Loucy (cell line): ENCODE data around the gene RTL1.

ENCODE experiments used
- H2AFZ ChIP-seq: fragments of 200-600 bp; sonication (generic); 2 replicates; pipeline ENCODE4 v1.6.0; 2016; ENCODE audit warnings: antibody characterized with exemption, mild to moderate bottlenecking, low read length, moderate library complexity
- H3F3A ChIP-seq: fragments of 200-600 bp; 2 replicates; pipeline ENCODE4 v1.6.0; 2016; ENCODE audit warnings: antibody characterized with exemption, low read depth, mild to moderate bottlenecking
- H3K27me3 ChIP-seq: fragments of 200-600 bp; sonication (generic); 2 replicates; pipeline ENCODE4 v1.6.1; 2014; ENCODE audit warnings: low read length, mild to moderate bottlenecking; ENCODE audit not compliant: insufficient read depth, poor library complexity, severe bottlenecking
- H3K36me3 ChIP-seq: fragments of 200-600 bp; sonication (generic); 2 replicates; pipeline ENCODE4 v1.6.1; 2016; ENCODE audit warnings: low read length; ENCODE audit not compliant: insufficient read depth
- H3K4me1 ChIP-seq: fragments of 200-600 bp; sonication (generic); 2 replicates; pipeline ENCODE4 v1.5.1; 2014; ENCODE audit warnings: low read length, mild to moderate bottlenecking; ENCODE audit not compliant: insufficient read depth, poor library complexity, severe bottlenecking
- H3K4me2 ChIP-seq: fragments of 200-600 bp; sonication (generic); 2 replicates; pipeline ENCODE4 v1.6.0; 2014; ENCODE audit warnings: antibody characterized with exemption, low read length, low read depth, mild to moderate bottlenecking; ENCODE audit not compliant: poor library complexity, severe bottlenecking
- H3K4me3 ChIP-seq: fragments of 200-600 bp; sonication (generic); 2 replicates; pipeline ENCODE4 v1.5.1; 2014; ENCODE audit warnings: low read length, mild to moderate bottlenecking, mixed read lengths; ENCODE audit not compliant: poor library complexity, severe bottlenecking
- H3K79me2 ChIP-seq: fragments of 200-600 bp; sonication (generic); 2 replicates; pipeline ENCODE4 v1.6.1; 2014; ENCODE audit warnings: low read length; ENCODE audit not compliant: insufficient read depth
- H3K9ac ChIP-seq: fragments of 200-600 bp; sonication (generic); 2 replicates; pipeline ENCODE4 v1.6.0; 2014; ENCODE audit warnings: mild to moderate bottlenecking, low read depth, low read length, moderate library complexity; ENCODE audit not compliant: poor library complexity, severe bottlenecking
- H3K9me2 ChIP-seq: fragments of 200-600 bp; sonication (generic); replicated peaks from 2 replicates; pipeline ENCODE4 v1.6.1; 2016; ENCODE audit warnings: low read depth, low read length, mixed read lengths
- H3K9me3 ChIP-seq: fragments of 200-600 bp; sonication (generic); 2 replicates; pipeline ENCODE4 v1.6.1; 2014; ENCODE audit warnings: mild to moderate bottlenecking, antibody characterized with exemption, low read length, low read depth; ENCODE audit not compliant: insufficient read depth
- H4K20me1 ChIP-seq: fragments of 200-600 bp; sonication (generic); 2 replicates; pipeline ENCODE4 v1.6.0; 2014; ENCODE audit warnings: antibody characterized with exemption, low read length, mild to moderate bottlenecking; ENCODE audit not compliant: insufficient read depth, poor library complexity, severe bottlenecking
- CTCF ChIP-seq: fragments of 200-600 bp; sonication (generic); conservative IDR thresholded peaks from 2 replicates; pipeline ENCODE4 v1.5.1; 2014; ENCODE audit warnings: mild to moderate bottlenecking, antibody characterized with exemption, low read length
- EZH2phosphoT487 ChIP-seq: fragments of 200-600 bp; IDR thresholded peaks from 2 replicates; pipeline ENCODE4 v1.6.1; 2018; ENCODE audit warnings: antibody characterized with exemption, mild to moderate bottlenecking, moderate library complexity, borderline replicate concordance

Gene RTL1

GRCh38 chr14:100868621-100869370 lies 34.7 kb downstream of the RTL1 start:
- Histone ChIP-seq H3K4me2 (no peak overlapping the region), H3K4me1 (no peaks in the 10 kb centered on the region), H3K27me3 (no peaks in the 10 kb centered on the region), H3K36me3 (no peaks in the 10 kb centered on the region), H3K9me3 (no peaks in the 10 kb centered on the region), H3K9me2 (no peaks in the 10 kb centered on the region), H3K9ac (no peak overlapping the region), H3K79me2 (no peaks in the 10 kb centered on the region), H3F3A (no peaks in the 10 kb centered on the region), H2AFZ (no peak overlapping the region), H4K20me1 (no peaks in the 10 kb centered on the region), H3K4me3 (no peak overlapping the region)
- no peak for TF ChIP-seq EZH2phosphoT487
- TF ChIP-seq CTCF = no peak

GRCh38 chr14:100867631-100868315 lies 35.7 kb downstream of the RTL1 start:
- Histone ChIP-seq H2AFZ (no peak overlapping the region), H3K4me3 (no peak overlapping the region), H3K4me2 (no peak overlapping the region), H3K4me1 (no peaks in the 10 kb centered on the region), H3K9me2 (no peaks in the 10 kb centered on the region), H3F3A (no peaks in the 10 kb centered on the region), H4K20me1 (no peaks in the 10 kb centered on the region), H3K79me2 (no peaks in the 10 kb centered on the region), H3K36me3 (no peaks in the 10 kb centered on the region), H3K9me3 (peaks cover 2% of the 10 kb centered on the region; the same call in 1 of the 2 replicates), H3K27me3 (no peaks in the 10 kb centered on the region), H3K9ac (no peak overlapping the region)
- TF ChIP-seq CTCF (no peak), EZH2phosphoT487 (no peak)

DNA sequence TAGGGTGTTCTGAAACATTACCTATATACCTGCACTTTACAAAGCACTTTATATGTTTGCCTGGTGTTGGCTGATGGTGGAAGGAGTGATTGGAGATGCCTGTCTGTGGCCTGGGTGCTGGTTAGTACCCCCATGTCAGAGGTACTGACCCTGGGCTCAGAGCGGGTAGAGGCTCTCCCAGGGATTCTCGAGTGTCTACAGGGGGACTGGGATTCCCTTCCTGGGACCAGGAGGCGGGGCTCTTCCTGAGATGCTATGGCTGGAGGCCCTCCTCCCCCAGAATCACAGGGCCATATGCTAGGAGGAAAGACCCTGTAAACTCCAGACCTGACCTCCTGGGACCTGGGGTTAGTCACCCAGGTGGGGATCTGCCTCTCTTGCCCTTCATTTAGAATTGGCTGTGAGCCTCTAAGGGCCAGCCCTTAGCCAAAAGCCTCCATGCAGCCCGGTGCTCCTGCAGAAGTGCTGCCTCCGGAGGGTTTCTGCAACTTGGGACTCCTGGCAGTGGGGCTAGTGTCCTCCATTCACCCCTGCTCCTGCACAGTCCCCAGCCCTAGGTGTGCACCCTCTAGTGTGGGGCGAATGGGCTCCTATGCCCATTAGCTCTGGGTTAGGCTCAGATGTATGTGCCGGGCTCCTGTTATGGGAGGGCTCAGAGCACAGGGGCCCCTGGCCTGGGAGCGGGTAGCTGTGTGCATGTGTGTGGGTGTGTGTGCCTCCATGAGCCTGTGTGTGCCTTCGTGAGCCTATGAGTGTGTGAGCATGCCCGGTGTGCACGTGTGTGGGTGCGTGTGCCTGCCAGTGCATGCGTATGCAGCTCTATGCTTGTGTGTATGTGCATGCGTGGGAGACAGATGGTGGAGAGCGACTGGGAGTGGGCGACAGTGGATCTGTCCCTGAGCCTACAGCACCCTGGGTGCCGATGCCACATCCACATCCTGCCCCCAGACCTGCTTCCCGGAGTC lies 36.6 kb downstream of the RTL1 start:
- no peak overlapping the region for H3K4me2 ChIP-seq
- TF ChIP-seq EZH2phosphoT487 (no peak), CTCF (no peak)
- no peaks in the 10 kb centered on the region for H3K27me3 ChIP-seq
- no peaks in the 10 kb centered on the region for H3K9me2 ChIP-seq
- no peak overlapping the region for H3K4me3 ChIP-seq
- H3K79me2 ChIP-seq = no peaks in the 10 kb centered on the region
- no peaks in the 10 kb centered on the region for H4K20me1 ChIP-seq
- H3K36me3 ChIP-seq = no peaks in the 10 kb centered on the region
- H3K4me1 ChIP-seq = no peaks in the 10 kb centered on the region
- peaks cover 5% of the 10 kb centered on the region; the same call in 1 of the 2 replicates for H3K9me3 ChIP-seq
- no peak overlapping the region for H2AFZ ChIP-seq
- H3K9ac ChIP-seq = no peak overlapping the region
- no peaks in the 10 kb centered on the region for H3F3A ChIP-seq
